Gastrocnemius medialis (tissue), 4 donors: ENCODE data around the gene IQCE. TPM values are rescaled to one million over a fixed set of nuclear protein-coding genes. Genes with fewer than 3 reads are reported as not detected.
A peak's percentile ranks its signal among the peaks of the same experiment; 100 is the strongest.

Experiments used
- ATAC-seq, 2 donors: fragments of 150-250 bp; one replicate each; pipeline ENCODE4 v1.9.1; 2016
- DNase-seq, 2 donors: peaks; one replicate each; pipeline ENCODE4 v3.0.0-alpha.2; 2019
- H3K27ac ChIP-seq, 4 donors: fragments of 200-600 bp; sonication (generic); 1 replicate in 1 of 4; 2 replicates in 3 of 4; pipeline ENCODE4 v1.5.1; 2016 to 2018; ENCODE audit warnings: mild to moderate bottlenecking in 2 of 4, moderate library complexity in 1 of 4
- H3K27me3 ChIP-seq, 3 donors: fragments of 200-600 bp; sonication (generic) in 2 of 3; 1 replicate in 1 of 3; 2 replicates in 2 of 3; pipeline versions ENCODE4 v1.5.1 to v1.6.0; 2016 to 2019; ENCODE audit warnings: mild to moderate bottlenecking in 1 of 3, moderate library complexity in 1 of 3
- H3K36me3 ChIP-seq, 2 donors: fragments of 200-600 bp; sonication (generic) in 1 of 2; one replicate each; pipeline ENCODE4 v1.5.1; 2017 to 2018
- H3K4me1 ChIP-seq, 2 donors: fragments of 200-600 bp; sonication (generic) in 1 of 2; one replicate each; pipeline ENCODE4 v1.5.1; 2016 to 2017; ENCODE audit warnings: mild to moderate bottlenecking in 2 of 2
- H3K4me3 ChIP-seq, 4 donors: fragments of 200-600 bp; sonication (generic) in 3 of 4; 1 replicate in 1 of 4; 2 replicates in 3 of 4; pipeline ENCODE4 v1.5.1; 2016 to 2019; ENCODE audit warnings: mild to moderate bottlenecking in 2 of 4
- H3K9me3 ChIP-seq, 3 donors: fragments of 200-600 bp; sonication (generic) in 2 of 3; 1 replicate in 1 of 3; 2 replicates in 2 of 3; pipeline ENCODE4 v1.5.1; 2016 to 2019
- CTCF ChIP-seq, 5 experiments: fragments of 450-650 bp in 3 of 5; fragments of 200-600 bp in 2 of 5; sonication (generic) in 2 of 5; IDR thresholded peaks in 4 of 5; conservative IDR thresholded peaks in 1 of 5; 1 replicate in 4 of 5; 2 replicates in 1 of 5; pipeline ENCODE4 v1.5.1; 2016 to 2019; ENCODE audit warnings: antibody characterized with exemption in 5 of 5, mild to moderate bottlenecking in 3 of 5, moderate library complexity in 3 of 5
- POLR2A ChIP-seq, 2 donors: fragments of 450-650 bp; IDR thresholded peaks; one replicate each; pipeline ENCODE4 v1.6.1; 2017; ENCODE audit warnings: antibody characterized with exemption in 2 of 2, mild to moderate bottlenecking in 2 of 2, moderate library complexity in 2 of 2
- in situ Hi-C, 4 donors: fragments of 200-750 bp; cut with MboI; loops; one replicate each; pipeline versions ENCODE4 v1.15.0 to v1.8.0; 2017; ENCODE audit warnings: low sequenced_read_pairs in 4 of 4
- intact Hi-C: fragments of 100-400 bp; cut with DNase I; formaldehyde crosslinking; loops from one replicate; pipeline ENCODE4 v1.15.1; 2023; ENCODE audit warnings: low total_unique reads
- total RNA-seq, 4 donors: library from RNA; depleted of rRNA; stranded (reverse); fragments of >200 nt; gene quantifications; one replicate each; pipeline versions ENCODE4 v1.1.0 to v1.2.3, GENCODE V29; 2016

IQCE gene
- total RNA-seq, 4 donors from 2014 or later: 6.3 to 11.5 (median 8.8) TPM

- H3K36me3 ChIP-seq: no peaks in the 10 kb centered on the region
- H3K27me3 ChIP-seq: peaks cover 18 to 34% (median 24%) of the 10 kb centered on the region in 3 donors
Observed at GRCh38 chr7:2526659-2527504, 31.9 kb upstream of the IQCE start.

GRCh38 chr7:2527505-2528467 lies 31.0 kb upstream of the IQCE start:
- Histone ChIP-seq H3K4me3 (no peak overlapping the region), H3K27me3 (peaks cover 12 to 25% (median 15%) of the 10 kb centered on the region in 3 donors), H3K9me3 (no peaks in the 10 kb centered on the region), H3K36me3 (no peaks in the 10 kb centered on the region), H3K4me1 (peaks cover 0 to 11% of the 10 kb centered on the region in 2 donors), H3K27ac (no peak overlapping the region)
- intact Hi-C loops: no loop called here
- in situ Hi-C loops: no loop called here
- no peak for ATAC-seq
- TF ChIP-seq POLR2A (IDR thresholded peaks at IDR 0.05): no peak
- no peak for TF ChIP-seq CTCF (IDR thresholded peaks at IDR 0.05 in 4 of 5, conservative IDR thresholded peaks at IDR 0.05 in 1 of 5)
- no peak for DNase-seq

More at GRCh38 chr7:2526659-2527504, 31.9 kb upstream of the IQCE start:
- H3K4me1 ChIP-seq: peaks cover 0 to 15% of the 10 kb centered on the region in 2 donors
- no peak for DNase-seq
- no peak overlapping the region for H3K4me3 ChIP-seq
- in situ Hi-C loops (no loop called here), intact Hi-C loops (no loop called here)
- no peak overlapping the region for H3K27ac ChIP-seq
- ATAC-seq: no peak
- no peak for TF ChIP-seq POLR2A (IDR thresholded peaks at IDR 0.05)
- TF ChIP-seq CTCF (IDR thresholded peaks at IDR 0.05 in 4 of 5, conservative IDR thresholded peaks at IDR 0.05 in 1 of 5): no peak
- no peaks in the 10 kb centered on the region for H3K9me3 ChIP-seq

- H3K4me3 ChIP-seq: no peak overlapping the region
- no peak for TF ChIP-seq POLR2A (IDR thresholded peaks at IDR 0.05)
- TF ChIP-seq CTCF (IDR thresholded peaks at IDR 0.05 in 4 of 5, conservative IDR thresholded peaks at IDR 0.05 in 1 of 5): no peak
- in situ Hi-C loops: no loop called here
- DNase-seq: no peak
- ATAC-seq: no peak
- H3K9me3 ChIP-seq: no peaks in the 10 kb centered on the region
- no peak overlapping the region for H3K27ac ChIP-seq
- intact Hi-C loops: no loop called here
- peaks cover 9 to 19% (median 10%) of the 10 kb centered on the region in 3 donors for H3K27me3 ChIP-seq
- H3K4me1 ChIP-seq: peaks cover 0 to 9% of the 10 kb centered on the region in 2 donors
- no peaks in the 10 kb centered on the region for H3K36me3 ChIP-seq
Observed at GRCh38 chr7:2528481-2529095, 30.2 kb upstream of the IQCE start.

GRCh38 chr7:2529161-2530070 lies 29.4 kb upstream of the IQCE start:
- DNase-seq (peak; percentile 48 to 61), ATAC-seq (peak; percentile 16 to 30)
- intact Hi-C loops: no loop called here
- Histone ChIP-seq H3K27ac (peak overlapping the region in 3 of 4 donors; percentile 43 to 51 (median 44)), H3K36me3 (no peaks in the 10 kb centered on the region), H3K27me3 (peaks cover 6 to 19% (median 6%) of the 10 kb centered on the region in 3 donors), H3K4me3 (no peak overlapping the region), H3K4me1 (peaks cover 0 to 2% of the 10 kb centered on the region in 2 donors), H3K9me3 (no peaks in the 10 kb centered on the region)
- in situ Hi-C loops: no loop called here
- no peak for TF ChIP-seq POLR2A (IDR thresholded peaks at IDR 0.05)
- no peak for TF ChIP-seq CTCF (IDR thresholded peaks at IDR 0.05 in 4 of 5, conservative IDR thresholded peaks at IDR 0.05 in 1 of 5)
